ENCODE results near the gene SERINC3.

The SERINC3 gene

DNA sequence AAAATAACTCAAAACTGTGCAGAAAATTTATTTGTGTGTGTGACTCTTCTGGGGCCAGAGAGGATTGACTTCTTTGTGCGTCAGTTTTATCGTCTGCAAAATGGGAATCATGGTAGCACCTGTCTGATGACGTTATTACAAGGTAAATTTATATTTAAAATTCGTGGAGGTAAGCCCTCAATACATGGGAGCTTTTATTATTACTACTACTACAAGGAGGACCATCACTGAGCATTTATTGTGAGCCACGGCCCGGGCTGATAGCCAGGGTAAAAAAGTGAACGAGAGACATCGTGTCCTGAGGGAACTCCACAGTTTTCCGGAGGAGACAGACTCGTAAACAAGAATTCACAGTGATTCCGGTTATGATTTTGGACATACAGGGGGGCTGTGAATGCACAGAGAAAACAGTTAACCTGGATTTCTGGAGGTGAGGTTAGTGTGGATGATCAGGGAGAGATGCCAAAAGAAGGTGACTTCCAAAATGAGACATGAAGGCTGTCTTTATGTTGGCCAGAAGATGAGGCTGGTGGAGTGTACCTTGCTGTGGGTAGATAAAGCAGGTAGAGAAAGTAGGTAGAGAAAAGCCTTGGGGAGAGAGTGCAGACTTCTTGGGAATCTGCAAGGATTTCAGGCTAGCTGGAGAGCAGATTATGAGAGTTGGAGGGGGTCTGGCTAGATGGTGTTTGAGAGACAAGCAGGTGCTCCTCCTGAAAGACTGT, 10.6 kb upstream of the SERINC3 start:
- DNase-seq = no peak

DNA sequence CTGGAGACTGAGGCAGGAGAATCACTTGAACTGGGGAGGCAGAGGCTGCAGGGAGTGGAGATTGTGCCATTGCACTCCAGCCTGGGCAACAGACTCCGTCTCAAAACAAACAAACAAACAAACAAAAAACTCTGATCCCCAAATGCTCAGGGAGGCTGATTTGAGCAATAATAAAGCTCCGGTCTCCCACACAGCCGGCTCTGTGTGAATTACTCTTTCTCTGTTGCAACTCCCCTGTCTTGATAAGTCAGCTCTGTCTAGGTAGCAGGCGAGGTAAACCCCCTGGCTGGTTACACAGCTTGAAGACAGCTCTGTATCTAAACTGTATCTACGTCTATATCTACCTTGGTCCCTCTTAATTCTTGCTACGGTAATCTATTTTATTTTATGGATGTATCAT, 6.4 kb upstream of the SERINC3 start:
- DNase-seq = no peak

DNA sequence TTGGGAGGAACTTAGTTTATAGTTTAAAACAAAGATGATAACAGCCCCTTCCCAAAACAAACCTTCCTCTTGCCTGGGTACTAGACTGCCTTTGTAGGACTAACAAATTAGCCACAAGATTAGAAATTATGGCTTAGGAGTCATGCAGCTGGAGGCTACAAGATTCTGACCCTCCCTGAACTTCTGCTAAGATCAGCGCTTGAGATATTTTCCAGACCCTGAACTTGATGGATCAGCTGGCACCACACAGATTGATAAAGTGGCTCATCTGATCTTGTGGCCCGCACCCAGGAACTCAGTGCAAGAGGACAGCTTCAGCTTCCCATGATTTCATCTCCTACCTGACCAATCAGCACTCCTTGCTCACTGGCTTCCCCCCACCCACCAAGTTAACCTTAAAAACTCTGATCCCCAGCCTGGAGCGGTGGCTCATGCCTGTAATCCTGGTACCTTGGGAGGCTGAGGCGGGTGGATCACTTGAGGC, 5.9 kb upstream of the SERINC3 start:
- DNase-seq = no peak

DNA sequence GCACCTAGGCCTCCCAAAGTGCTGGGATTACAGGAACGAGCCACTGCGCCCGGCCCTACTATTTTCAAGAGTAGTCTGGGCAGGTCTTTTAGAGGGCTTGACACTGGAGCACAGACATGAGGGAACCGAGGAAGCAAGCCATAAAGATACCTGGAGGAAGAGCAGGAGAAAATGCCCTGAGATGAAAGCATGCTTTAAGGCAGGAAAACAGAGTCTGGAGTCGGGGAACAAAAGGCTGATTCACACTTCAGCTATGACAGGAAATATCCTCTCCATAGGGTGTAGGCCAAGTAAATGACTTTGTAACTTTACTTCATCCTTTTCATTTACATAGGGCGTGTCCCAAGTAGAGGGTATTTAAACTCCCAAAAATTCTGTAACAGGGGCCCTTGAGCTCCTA, 4.3 kb upstream of the SERINC3 start:
- DNase-seq = no peak

DNA sequence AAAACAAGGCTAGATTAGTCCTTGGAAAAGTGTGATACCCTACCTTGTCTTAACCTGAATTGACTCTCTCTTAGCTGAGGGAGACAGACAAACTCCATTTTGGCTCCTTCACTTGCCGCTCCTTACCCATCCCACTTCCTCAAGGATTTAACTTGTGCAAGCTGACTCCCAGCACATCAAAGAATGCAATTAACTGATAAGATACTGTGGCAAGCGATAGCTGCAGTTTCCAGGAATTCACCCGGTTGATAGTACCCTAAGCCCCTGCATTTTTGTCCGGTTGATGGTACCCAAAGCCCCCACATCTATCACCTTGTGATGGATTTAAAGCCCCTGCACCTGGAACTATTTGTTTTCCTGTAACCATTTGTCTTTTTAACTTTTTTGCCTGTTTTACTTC, 1.9 kb upstream of the SERINC3 start:
- no peak for DNase-seq

DNA sequence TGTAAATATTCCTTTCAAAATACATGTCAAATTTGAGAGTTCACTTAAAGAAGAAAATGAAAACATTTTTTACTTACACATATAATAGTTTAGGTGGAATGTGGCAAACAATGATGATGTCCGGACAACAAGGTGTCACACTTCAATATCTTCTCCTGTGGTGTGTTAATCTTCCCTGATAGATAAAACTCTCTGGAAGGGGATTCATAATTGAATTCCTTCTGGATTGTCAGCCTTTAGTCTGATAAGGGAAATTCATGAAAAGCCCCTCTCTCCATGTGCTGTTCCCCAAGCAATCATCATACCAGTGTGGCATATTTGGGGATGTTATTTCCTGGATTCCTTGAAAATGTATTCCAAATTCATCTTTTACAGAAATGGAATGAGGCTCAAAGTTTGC, 971 bp upstream of the SERINC3 start:
- no peak for DNase-seq

DNA sequence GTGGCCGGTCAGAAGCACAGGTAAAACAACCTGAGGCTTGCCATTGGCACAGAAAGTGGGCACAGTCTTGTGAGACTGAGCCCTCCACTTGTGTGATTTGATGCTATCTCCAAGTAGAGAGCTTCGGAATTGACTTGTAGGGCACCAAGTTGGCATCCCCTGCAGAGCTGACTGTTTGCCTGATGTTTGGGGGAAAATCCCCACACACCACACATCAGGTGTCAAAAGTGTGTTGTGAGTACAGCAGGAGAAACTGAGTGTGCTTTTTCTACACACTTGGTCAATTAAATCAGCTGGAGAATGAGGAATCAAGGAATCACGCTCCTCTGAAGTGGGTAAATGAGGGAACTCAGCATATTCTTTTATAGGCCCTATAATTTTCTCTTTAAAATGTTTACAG, 989 bp downstream of the SERINC3 start:
- DNase-seq = no peak

DNA sequence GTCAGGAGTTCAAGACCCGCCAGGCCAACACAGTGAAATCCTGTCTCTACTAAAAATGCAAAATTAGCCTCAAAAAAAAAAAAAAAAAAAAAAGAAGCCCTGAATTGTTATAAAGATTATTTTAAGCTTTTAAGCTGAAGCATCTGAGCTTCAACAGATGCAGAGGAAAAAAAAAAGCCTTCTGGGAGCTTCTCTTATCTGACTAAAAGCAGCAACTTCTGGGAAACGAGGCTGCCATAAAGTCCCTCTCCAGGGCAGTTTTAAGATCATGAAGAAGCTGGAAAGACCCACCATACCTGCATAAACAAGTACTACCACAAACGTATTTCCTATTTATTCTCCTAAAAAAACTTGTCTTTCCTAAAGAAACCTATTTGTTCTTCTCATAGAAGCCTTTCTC, 3.6 kb downstream of the SERINC3 start:
- no peak for DNase-seq

DNA sequence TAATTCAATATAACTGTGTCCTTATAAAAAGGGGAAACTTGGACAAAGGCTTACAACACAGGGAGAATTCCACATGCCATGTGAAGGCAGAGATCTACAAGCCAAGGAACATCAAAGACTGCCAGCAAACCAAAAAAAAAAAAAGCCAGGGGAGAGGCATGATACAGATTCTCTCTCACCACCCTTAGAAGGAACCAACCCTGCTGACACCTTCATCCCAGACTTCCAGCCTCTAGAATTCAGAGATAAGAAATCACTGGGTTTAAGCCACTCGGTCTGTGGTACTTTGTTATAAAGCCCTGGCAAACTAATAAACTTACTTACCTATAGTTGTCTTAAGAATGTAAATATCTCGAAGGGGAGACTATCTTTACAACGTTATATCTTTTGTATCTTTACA, 4.4 kb downstream of the SERINC3 start:
- DNase-seq = no peak

DNA sequence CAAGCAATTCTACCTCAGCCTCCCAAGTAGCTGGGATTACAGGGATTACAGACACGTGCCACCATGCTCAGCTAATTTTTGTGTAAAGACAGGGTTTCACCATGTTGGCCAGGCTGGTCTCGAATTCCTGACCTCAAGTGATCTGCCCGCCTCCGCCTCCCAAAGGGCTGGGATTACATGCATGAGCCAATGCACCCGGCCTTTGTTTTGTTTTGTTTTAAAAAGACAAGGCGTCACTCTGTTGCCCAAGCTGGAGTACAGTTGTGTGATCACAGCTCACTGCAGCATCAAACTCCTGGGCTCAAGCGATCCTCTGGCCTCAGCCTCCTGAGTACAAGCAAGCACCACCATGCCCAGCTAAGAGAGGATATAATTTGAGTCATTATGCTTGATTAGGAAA, 5.4 kb downstream of the SERINC3 start:
- DNase-seq = no peak

DNA sequence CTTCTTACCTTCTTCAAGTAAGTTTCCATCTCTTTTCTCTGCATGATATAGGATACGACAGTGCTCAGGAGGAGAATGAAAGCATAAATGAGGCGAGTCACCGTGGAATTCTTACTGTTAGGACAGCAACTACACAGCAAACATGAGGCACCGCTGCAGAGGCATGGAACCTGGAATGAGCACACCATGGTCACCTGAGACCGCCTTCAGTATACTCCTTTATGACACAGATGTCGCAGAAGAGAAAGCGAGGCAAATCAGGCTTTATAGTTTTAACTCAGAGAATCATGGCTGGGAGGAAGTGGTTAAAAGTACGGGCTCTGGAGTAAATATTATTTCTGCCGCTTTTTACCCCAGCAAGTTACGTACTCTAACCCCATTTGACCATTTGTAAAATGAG, 8.0 kb downstream of the SERINC3 start:
- no peak for DNase-seq

DNA sequence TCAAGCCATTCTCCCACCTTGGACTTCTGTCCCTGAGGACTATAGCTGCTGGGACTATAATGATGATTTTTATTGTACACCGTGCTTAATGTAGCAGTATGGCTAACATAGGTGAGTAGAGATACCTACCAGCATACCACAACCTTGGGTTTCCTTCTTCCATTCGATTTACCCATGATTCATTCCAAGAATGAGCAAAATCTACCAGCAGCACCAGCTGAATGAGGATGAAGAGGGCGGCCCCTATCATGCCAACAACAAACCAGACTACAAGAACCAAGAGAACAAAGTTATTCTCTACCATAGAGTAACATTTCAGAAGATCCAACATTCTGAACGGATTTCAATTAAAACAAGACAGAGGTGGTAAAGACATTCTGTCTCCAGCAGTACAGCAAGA, 12.1 kb downstream of the SERINC3 start:
- no peak for DNase-seq

DNA sequence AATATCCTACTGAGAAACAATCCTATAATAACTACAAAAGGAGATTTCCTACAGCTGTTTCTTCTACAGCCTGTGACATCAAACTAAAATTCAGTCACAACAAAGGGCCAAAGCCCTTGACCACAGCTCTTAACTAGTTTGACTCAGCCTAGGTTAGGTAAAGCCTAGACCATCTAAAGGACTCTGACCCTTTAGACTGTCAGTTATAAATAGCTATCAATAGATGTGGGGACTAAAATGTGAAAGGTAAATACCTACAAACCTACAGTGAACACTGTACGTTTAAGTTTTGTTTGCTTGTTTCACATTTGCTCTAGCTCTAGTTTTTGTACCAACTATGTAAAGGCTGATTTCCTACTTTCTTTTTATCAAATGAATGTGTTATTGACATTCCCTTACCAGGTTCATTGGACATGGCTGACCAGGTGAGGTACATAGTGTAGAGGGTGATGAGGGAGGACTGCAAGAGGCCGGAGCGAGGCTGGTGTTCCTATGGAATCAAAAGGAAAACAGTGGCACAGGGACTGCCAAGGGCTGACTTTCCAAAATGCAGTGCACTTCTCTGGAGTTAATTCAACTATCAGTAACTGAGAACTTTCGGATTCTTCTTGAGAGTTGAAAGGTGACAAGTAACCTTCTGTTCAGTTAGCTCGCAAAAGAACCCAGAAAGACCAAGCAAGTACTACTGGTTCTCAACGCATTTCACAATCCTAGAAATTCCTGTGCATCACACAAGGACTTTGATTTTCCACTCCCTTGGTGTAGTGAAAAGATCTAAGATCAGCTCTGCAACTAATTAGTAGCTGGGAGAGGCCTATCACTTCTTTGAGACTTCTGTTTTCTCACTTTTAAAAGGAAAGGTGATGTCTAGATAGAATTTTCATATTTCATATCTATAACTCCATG, 17.2 kb downstream of the SERINC3 start:
- DNase-seq = no peak

DNA sequence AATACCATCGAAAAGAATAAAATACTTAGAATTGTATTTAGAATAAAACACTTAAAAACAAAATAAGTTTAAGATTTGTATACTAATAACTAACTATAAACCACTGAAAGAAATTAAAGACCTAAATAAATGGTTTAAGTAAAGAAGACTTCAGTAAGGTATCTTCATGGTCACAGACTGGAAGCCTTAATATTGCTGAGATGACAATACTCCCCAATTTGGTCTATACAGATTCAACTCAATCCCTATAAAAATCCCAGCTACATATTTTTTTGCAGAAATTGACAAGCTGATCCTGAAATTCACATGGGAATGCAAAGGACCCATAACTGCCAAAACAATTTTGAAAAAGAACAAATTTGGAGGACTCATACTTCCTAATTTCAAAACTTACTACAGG, 18.9 kb downstream of the SERINC3 start:
- no peak for DNase-seq

DNA sequence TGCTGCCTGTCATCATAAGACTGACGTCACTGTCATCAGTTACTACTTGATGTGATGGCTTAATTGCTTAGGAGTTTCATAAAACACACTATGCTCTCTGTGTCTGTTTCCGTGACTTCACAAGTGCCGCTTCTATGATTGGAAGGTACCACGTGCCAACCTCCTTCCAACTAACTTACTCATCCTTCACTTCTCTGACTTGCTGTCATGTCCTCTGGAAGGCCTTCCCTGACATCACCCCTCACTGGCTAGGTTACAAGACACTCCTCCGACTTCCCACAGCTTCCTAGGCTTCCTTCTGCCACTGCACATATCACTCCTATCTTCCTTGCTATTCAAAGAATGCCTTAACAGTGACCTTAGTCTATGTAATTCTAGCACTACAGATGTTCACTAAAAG, 20.4 kb downstream of the SERINC3 start:
- no peak for DNase-seq

DNA sequence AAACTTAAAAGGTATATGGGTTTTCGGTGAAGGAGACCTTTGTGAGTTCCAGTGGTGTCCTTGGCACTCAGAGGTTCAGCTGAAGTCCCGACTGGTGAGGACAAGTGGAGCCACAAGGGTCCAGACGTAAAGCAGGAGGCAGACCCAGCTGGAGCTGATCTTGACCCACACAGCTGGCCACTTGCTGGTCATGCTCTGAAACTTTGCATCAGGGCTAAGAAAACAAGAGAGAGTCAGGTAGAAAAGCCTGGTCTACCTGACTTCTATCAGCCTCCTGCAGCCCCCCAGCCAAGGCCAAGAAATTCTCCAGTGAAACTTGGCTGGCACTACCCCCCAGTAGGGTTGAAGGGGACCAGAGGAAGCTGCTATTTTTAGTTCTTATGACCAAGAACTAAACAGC, 21.6 kb downstream of the SERINC3 start:
- DNase-seq = no peak

DNA sequence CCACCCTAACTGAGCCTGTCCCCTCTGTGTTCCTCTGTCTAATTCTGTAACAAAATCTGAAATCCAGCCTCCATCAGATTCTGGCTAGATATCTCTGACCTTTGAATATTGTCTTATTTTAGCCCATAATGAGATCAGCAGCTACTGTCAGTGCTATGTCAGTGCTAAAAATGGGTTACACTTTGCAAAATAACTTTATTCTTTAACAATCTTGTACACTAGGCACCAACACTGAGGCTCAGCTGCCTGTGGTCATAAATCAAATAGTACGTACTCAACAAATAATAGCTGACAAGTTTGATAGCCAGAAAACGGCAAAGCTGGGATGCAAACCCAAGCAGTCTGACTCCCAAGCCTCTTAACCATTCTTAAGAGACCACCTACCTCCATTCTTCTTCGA, 24.1 kb downstream of the SERINC3 start:
- no peak for DNase-seq

DNA sequence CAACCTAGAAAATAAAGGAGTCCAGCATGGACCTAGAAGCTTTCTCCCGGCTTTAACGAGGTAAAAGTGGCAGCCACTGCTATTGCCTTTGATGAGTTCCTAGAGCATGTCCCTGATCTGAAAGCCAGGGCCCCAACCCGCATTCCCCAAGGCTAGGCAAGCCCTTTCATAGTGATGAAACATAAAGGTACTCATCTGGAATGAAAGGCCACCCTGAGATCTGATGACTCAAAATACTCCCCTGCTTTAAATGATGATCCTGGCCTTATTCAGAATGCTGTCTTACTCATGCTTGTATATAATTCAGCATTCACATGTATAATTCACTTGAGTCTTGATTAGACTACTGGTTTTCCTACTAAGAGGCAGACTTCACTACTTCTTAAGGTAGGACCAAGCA, 24.9 kb downstream of the SERINC3 start:
- DNase-seq = no peak

DNA sequence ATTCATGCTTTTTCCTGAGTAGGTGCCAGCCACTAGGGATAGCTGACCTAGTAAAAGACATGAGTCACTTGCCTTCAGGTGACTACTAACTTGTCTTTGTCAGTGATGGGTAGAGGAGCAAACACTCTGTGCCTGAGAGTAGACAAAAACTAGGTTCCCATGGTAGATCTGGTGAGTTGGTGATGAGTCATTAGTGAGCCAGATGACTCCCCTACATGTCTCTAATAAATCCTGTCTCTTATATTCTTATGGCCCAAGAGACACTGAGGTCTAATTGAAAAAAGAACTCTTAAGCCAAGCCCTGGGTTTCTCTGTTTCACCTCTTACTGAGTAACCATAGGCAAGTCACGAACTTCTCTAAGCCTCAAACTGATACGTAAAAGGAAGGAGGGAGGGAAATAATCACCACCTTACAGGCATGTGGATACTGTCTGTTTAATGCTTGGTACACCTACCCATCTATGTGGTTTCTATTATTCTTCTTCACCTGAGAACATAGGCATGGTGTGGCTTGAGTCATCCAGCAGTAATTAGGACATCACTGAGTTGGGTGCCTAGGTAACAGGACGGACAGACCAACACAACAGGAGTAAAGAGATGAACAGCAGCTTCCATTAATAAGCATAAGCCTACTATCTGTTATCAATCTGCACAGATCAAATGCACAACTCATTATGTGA, 25.9 kb downstream of the SERINC3 start:
- no peak for DNase-seq

DNA sequence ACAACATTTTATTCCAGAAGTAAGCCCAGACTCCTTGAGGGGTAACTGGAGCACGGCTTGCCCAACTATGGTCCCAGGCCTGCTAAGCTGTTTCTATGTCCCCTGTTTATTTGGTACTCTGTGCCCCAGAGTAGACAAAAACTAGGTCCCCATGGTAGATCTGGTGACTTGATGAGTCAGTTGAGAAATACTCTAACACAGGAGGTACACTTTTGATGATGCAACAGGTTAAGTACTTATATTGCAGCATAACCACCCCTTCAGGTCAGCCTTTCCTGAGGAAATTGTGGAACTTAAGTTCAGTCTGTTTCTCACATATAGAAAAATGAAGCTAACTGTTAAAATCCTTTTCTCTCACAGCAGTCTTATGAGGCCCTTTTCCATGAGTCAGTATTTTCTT, 26.6 kb downstream of the SERINC3 start:
- DNase-seq = no peak

DNA sequence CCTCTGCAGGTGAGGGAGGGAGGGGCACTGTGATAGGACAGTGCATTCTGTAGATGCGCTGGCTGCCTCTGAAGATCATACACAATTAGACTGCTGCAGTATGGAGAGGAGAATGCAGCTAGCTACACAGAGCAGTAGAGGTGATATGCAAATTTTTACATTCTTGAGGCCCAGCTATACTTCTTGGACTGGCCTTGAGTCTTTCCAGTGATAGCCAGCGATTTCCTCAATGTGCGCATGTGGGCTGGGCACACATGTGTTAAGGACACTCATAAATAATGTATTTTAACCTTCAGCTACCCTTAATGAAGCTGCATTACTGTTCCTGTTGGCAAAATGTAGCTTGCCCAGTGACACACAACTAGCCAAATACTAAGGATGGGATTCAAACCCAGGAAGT, 27.2 kb downstream of the SERINC3 start:
- no peak for DNase-seq

DNA sequence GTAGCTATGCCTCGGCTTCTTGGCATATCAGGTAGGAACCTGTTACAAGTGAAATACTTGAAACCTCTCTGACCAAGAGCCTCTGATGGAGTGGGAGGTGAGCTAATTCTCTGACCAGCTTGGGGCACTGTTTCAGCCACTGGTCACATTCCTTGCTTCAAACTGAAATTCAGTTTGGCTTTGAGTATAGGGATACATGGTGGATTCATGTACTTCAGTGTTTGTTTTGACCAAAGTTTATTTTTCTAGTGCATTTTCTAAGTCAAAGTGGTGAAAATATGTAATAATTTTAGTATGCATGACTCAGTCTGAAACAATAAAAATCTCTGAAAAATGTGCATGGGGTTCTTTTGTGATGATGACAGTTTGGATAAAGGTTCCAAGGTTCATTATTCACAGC, 27.6 kb downstream of the SERINC3 start:
- no peak for DNase-seq

DNA sequence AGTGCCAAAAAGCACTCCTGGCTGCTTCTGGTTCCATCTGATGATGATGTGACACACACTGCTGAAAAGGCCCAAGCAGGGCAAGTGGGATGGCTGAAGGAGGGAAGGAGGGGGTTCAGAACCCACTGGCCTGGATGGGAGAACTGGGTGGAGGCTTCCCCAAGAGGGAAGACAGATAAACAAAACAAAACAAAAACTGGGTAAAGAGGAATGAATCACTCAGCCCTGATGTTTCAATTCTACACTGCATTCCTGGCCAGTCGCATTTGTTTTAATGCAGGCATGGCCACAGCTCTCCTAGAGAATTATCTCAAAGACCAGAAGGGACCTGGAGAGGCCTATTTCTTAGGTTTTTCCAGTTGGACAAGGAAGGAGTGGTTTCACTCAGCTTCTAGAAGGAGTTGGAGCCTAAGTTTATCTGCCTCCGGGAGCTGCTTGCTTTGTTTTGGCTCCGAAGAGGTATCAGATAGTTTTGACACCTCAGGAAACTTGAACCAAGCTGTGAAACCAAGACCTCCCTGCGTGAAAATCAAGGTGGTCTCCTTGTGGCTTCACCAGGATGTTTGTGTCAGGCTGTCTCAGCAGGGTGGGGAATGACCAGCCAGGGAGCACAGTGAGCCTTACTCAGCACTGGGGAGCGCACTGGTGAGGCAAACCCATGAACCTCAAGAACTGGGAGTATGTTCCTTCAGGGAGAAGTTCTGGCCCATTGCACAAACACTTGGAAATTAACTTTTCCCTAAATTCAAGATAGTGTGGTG, 30.1 kb downstream of the SERINC3 start:
- DNase-seq = no peak
